HG03571 (cell line): ENCODE results near the gene CPEB4.
A peak's percentile ranks its signal among the peaks of the same experiment; 100 is the strongest.

Experiments used
- ATAC-seq: cut with Tn5 transposase; IDR thresholded peaks from one replicate; pipeline ENCODE4 v1.9.1; 2021; ENCODE audit not compliant: unreplicated experiment

CPEB4 gene

DNA sequence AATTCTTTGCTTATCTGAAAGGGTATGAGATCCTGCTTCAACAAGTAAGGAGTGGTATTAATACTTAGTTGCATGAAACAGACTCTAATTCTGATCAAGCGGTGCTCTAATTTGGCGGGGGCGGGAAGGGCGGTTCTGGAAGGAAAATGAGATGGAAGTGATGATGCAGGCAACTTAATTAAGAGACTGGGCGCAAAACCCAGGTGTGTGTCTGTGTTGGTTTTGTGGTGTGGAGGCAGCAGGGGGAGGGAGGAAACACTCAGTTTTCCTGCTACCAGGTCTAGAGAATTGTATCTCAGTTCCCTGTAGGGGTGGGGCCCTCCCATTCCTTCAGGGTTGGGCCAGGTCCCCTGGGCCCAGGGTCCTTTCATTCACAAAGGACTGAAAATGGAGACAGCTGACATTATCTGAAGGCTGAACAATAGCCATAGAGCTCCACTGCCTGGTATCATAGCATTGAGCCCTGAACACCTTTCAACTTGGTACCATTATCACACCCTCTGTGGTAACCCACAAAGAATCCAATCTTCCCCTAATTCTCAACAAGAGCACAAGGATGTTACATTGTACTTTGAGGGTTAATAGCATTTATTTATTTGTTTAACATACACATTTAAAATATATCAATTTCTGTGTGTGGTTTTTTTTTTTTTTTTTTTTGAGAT lies 83.7 kb downstream of the CPEB4 start:
- no peak for ATAC-seq

DNA sequence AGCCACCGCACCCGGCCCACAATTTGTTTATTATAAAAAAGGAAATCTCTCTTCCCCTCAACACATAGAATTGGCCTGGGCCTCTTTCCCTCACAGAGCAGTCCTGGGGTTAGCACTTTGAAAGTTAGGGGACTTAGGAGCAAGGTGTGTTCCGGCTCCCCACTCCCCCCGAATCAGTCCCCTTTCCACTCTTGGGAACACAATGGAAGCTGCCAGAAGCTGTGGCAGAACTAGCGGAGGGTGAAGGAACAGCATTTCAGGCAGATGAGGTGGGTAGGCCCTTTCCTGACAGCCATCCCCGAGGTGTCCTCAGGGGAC lies 84.4 kb downstream of the CPEB4 start:
- ATAC-seq, result no peak

DNA sequence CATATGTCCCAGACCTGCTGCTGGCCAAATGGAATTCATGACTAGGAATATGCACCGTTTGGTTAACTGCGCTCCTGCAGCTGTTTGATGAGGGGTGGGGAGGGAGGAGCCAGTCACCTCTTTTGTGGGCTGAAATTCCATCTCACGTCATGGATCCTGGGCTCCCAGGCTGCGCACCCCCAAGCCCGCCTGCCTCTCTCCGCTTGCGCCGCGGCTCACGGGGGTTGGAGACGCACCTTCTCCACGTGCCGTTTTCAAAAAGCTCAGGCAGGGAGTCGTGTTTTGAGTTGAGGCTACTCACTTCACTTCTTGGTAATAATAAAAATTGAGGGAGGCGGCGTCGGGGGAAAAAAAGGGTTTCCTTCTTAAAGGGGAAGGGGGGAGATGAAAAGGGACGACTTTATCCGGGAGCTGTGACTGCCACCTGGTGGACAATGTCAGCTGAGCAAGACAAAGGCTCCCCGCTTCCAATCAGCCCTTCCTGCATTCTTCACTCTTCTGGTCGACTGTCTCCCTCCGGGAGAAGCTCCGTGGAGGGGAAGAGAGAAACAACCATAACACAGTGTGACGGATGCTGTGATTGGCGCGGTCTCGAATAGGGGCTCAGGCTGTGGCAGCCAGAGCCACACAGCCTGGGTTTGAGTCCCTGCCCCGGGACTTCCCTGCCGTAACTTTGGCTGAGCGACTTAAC lies 84.9 kb downstream of the CPEB4 start:
- ATAC-seq, result peak; percentile 78

DNA sequence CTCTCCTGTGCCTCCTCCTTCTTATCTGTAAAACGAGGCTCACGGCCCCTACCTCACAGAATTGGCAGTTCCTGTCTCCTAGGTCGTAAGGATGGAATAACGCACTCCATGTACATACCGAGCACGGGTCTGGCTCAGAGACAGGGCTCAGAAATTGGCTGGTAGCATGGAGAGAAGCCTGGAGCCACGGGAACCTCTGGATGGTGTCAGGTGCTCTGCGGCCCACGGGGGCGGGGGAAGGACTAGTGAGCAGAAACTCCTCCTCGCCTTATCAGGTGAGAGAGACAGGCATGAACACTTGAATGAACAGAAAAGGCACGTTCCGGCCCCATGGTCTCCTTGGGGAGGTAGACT lies 85.4 kb downstream of the CPEB4 start:
- no peak for ATAC-seq

DNA sequence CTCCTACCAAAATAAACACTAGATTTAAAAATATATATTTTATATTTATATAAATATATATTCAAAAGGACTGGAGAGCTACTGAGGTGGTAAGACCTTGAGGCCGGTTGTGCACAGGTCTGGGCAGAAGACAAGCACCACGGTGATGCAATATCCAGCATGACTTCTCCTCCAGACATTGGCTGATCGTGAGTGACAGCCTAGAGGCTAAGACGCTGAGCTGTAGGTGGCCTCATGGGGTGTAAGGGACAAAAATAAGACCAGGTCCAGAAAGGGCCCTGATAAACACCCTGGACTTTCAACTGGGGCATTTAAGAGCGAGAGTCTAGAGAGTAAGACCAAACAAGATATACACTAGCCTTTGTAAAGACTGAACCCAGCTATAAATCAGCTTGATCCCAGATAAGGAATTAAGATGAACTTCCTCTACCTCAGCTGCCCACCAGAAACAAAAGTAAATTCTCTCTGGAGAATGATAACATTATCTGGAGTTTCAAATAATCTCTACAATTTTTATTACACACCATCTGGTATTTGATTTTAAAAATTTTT lies 86.6 kb downstream of the CPEB4 start:
- no peak for ATAC-seq

DNA sequence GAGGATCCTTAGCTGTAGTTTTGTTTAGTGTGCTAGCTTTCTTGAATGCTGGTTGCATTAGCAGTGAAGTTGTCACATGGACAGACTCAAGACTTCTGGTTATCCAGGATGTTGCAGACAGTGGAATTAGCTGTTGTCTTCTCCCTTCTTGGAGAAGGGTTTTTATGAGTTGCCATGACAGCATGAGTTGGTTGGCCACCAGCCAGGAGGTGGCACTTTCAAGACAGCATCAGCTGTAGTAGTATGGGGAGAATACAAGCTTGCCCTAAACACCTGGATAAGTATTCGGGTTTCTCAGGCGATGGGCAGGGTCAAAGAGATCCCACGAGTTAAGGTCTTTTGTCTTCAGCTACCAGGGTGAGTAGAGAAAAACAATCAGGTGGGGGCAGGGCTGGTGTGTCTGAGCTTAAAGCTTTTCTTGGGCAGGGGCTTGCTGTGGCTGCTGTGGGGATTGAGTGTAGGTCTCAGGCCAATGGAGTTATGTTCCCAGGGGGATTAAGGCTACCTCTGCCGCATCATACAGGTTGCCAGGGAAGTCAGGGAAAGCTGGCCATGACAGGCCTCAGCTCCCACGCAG lies 93.1 kb downstream of the CPEB4 start:
- no peak for ATAC-seq

DNA sequence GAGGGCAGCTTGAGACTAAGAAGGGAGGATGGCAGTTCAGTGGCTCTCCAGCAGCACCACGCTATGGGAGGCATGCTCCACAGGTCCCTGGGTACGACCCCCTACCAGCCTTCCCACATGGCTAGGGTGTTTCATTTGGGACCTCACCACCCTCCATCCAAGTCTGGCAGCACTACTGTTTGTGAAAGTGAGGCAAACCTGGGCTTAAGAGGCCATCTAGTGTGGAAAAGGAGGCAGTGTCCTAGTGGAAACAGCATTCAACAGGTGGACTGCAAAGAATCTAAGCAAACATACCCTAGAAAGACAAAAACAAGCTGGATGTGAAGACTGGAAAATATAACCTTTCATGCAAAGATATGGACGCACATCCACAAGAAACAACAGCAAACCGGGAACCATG lies 96.1 kb downstream of the CPEB4 start:
- ATAC-seq, result no peak

DNA sequence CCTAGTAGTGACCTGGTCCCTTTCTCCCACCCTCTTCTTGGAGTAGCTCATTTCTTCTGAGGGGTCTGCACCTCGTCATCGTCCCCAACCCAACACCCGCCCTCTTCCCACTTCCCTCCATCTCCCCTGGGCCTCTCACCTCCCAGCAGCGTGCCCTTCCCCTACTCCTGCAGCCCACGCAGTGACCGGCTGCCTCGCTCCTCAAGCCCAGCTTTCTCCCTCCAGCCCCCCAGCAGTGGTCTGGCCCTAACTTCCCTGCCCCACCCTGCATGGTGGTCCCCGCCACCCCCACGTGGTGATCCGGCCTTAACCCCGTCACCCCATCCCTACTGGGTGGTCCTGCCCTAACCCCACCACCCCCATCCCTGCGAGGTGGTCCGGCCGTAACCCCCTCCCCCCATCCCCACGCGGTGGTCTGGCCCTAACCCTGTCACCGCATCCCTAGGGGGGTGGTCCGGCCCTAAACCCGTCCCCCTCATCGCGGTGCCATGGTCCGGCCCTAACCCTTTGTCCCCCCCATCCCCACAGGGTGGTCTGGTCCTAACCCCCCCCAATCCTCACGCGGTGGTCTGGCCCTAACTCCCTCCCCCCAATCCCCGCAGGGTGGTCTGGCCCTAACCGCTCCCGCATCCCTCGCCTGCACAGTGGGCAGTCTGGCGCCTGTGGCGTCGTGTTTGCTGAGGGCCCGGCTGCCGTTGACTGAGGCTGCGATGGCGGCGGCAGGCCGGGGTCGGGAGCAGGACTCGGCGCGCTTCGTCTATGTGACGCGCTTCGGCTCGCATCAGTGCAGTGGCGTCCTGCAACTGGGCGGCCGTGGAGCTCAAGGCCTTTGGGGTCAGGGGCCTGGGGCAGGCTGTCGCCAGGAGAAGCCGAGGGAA lies 100.6 kb downstream of the CPEB4 start, which contains the start of gene C5orf47:
C5orf47 (plus strand) TSS at position 617 of the 878 bp plus-strand sequence; CDS start at position 711, 94 bp downstream.
- ATAC-seq, result no peak

DNA sequence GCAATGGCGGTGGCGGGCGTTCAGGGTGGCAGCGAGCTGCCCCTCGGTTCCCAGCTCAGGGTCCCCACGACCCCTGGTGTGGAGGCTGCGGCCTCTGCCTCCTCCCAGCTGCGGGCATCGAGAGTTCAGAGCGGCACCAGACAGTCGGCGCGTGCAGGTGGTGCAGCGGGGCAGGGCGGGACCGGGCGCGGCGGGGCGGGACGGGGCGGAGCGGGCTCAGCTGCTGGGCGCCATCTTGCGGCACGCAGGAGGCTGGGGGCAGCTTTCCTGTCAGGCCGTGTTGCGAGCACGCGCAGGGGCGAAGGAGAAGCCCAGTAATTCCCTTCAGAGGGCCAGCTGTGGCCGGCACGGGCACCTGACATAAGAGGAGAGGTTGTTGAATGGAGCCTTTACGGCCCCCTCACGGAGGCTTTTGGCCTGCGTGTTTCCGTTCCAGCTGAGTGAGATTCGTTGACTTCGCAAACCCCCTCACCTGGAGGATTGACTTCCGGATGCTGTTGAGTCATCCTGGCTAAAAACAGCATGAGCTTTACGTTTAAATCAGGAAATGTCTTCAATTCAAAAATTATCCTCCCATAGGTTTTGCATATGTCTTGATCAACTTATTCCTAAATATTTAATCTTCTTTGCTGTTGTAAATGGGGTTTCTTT lies 101.4 kb downstream of the CPEB4 start:
- no peak for ATAC-seq

DNA sequence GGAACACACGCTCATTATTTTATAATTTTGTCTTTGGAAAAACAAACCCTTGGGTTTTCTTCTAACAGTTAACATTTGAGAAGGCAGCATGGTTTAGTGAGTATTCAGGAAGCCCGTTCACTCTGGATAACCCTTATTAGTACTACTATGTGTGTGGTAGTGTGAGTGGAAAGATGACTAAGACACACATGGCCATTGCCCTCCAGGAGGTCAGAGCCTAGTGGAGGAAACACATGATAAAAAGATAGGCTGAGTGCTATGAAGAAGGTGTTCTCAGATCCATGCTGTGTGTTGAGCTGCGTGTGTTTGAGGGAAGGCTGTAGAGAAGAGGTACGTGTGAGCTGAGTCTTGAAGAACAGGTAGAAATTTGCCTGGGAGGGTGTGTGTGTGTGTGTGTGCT lies 109.2 kb downstream of the CPEB4 start:
- ATAC-seq, result no peak

DNA sequence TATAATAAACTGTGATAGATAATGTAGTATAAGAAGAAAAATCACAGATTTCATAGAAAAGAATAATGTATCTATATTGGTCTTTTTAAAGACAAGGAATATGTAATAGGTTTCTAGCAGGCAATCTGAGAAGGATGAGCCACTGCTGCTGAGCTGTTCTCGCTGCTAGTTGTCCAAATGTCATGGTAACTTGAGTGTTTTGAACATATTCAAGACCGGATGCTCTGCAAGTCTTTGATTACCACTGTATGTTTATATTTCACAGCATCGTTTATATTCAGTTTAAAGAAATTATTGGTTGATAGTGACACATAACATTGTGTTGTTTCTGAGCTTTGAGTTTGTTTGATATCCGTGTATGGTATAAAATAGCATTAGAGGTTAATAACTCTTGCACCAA lies 110.4 kb downstream of the CPEB4 start:
- no peak for ATAC-seq

DNA sequence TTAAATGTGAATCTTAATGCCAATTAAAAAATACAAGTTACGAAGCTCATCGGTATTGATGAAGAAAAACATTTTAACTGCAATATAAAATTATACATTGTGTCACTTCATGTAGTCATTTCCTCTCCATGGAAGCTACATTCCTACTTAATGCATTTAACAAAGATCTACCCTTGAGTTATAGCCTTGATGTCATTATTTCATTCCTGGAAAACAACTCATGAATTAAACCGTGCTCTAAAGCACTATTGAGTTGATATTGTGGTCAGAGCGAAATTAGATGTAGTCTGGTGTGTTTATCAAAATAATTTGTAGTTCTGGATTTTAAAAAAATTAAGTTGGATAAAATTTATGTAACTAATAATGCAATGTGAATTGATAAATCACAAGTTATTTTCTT lies 111.9 kb downstream of the CPEB4 start:
- no peak for ATAC-seq

DNA sequence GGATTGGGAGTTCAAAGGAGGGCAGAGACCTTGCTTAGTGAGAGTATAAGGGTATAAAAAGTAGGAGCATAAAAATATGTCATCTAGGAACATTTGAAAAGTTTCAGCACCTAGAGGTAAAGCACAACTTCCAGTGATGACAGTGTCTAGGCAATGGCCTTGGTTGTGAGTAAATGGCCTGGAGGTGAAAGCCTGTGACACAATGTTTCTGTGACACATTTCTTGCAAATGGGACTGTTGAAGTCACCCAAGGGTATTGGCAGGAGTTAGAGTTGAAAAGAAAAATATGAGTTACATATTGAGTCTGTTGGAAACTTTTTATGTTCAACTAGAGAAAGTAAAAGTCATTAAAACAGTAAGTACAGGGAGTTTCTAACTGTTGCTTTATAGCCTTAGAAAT lies 115.6 kb downstream of the CPEB4 start:
- no peak for ATAC-seq

DNA sequence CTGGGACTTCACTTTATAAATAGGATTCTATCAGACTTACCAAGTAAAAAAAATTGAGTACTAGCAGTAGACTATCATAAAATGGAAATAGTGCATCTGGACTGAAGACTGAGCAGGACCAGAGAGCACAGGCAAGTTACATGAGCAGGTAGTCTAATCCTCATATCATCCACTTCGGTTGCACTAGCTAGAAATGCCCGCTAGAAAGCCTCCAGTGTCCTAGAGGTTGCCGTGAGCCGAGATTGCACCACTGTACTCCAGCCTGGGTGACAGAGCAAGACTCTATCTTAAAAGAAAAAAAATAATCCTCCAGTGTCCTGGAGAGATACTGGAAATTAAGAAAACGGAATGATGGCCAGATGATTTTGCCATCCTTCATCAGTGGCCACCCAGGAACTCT lies 120.8 kb downstream of the CPEB4 start:
- no peak for ATAC-seq

DNA sequence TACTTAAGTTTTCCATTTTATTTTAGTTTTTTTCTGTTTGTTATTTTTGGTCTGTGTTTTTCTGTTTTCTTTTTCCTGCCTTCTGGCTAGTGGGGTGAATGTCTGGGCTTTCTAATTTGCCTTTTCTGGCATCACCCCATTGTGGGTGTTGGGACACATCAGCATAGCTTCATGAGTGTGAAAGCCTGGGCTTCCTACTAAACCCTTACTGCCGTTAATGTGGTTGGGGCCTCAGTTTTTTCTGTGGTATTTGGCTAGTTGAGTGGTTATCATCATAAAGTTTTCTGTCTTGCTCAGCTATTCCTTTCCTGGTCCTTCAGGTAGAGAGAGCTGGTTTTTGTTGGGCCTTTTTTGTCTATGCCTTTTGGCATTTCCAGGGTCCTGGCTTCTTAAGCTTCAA lies 122.2 kb downstream of the CPEB4 start:
- ATAC-seq, result no peak

DNA sequence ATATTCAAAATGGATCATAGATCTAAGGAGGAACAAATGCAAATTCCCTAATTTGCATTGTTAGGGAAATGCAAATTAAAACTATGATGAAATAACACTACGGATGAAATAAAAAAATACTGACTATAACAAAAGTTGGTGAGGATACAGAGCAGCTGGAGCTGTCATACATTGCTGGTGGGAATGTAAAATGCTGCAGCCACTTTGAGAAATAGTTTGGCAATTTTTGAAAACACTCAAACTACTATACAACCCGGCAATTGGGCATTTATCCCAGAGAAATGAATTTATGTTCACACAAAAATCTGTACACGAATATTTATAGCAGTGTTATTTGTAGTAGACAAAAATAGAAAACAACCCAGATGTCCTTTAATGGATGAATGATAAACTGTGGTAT lies 123.3 kb downstream of the CPEB4 start:
- no peak for ATAC-seq
